Astrocyte of the hippocampus (primary cell): Measurements from ENCODE around the gene KDM4B.
"Not testable (repeated sequence)": the region's sequence is repeated elsewhere in the genome, so short reads cannot be mapped to it uniquely, and the experiment has no call there.

Experiments
- DNase-seq: peaks from one replicate; pipeline ENCODE4 v3.0.0; 2011; ENCODE audit warnings: low read depth, low spot score

The KDM4B gene

GRCh38 chr19:5195587-5195986, 226.7 kb downstream of the KDM4B start:
- not testable (repeated sequence) for DNase-seq

GRCh38 chr19:5196832-5197231, 227.9 kb downstream of the KDM4B start:
- no peak for DNase-seq

- no peak for DNase-seq
Measured at GRCh38 chr19:5200844-5201243, 231.9 kb downstream of the KDM4B start.

- no peak for DNase-seq
Measured at GRCh38 chr19:5202553-5202952, 233.6 kb downstream of the KDM4B start.
